Left renal cortex interstitium (tissue), 4 donors: ENCODE results near the gene PIK3CB. TPM values are rescaled to one million over a fixed set of nuclear protein-coding genes. Genes with fewer than 3 reads are reported as not detected.
A peak's percentile ranks its signal among the peaks of the same experiment; 100 is the strongest.
"Not testable (repeated sequence)": the region's sequence is repeated elsewhere in the genome, so short reads cannot be mapped to it uniquely, and the experiment has no call there.

ENCODE experiments used
- DNase-seq, 4 donors: peaks; one replicate each; pipeline ENCODE4 v3.0.0-alpha.2; 2013; ENCODE audit warnings: low read depth in 4 of 4, low spot score in 2 of 4, missing footprints in 1 of 4
- polyA plus RNA-seq, 4 donors: library from polyadenylated mRNA; unstranded; fragments of 120-200 nt; gene quantifications; one replicate each; pipeline ENCODE4 v1.2.1, GENCODE V29; 2013; ENCODE audit not compliant: insufficient read length in 4 of 4

PIK3CB gene
- polyA plus RNA-seq, 4 donors, result 27.4 to 33.2 (median 29.7) TPM

DNA sequence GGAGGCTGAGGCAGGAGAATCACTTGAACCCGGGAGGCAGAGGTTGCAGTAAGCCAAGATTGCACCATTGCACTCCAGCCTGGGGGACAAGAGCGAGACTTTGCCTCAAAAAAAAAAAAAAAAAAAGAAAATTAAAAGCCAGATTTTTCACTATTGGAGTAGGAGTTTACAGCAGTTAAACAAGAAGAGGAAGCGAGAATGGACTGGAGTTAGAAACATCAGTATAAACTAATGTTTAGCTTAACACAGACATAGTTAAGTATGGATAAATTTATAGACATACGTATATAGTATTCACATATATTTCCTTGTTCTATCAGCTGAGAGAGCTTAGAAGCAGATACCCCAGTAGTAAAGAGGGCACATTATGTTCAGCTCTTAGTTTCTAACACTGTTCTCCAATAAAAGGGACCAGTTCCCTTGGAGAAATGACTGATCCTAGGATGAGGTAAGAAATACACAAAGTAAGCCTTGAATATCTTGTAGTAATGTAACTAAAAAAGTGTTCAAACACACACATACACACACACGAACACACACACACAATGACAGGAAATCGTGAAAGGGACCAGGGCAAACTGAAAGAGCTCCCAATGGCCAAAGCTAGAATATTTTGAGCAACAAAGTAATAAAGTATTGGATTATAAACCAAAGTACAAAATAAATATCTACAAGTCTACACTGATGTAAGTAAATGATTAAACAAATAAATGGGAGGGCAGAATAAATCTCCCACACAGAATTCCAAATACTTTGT is 25.1 kb downstream of the PIK3CB start:
- no peak for DNase-seq

GRCh38 chr3:138806376-138807080 is 28.2 kb downstream of the PIK3CB start:
- DNase-seq, result no peak

GRCh38 chr3:138803006-138803653 is 31.6 kb downstream of the PIK3CB start:
- no peak for DNase-seq

- DNase-seq, result not testable (repeated sequence)
Measured at GRCh38 chr3:138802223-138802622, 32.5 kb downstream of the PIK3CB start.

DNA sequence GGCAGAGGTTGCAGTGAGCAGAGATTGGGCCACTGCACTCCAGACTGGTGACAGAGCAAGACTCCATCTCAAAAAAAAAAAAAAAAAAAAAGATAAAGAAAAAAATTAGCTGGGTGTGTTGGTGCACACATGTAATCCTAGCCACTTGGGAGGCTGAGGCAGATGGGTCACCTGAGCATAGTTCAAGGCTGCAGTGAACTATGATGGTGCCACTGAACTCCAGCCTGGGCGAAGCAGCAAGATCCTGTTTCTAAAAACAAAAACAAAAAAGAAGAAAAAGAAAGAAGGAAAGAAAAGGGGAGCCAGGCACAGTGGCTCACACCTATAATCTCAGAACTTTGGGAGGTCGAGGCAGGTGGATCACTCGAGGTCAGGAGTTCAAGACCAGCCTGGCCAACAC is 32.9 kb downstream of the PIK3CB start:
- no peak for DNase-seq

- no peak for DNase-seq
Measured at GRCh38 chr3:138800248-138800647, 34.5 kb downstream of the PIK3CB start.

GRCh38 chr3:138799822-138800221 is 34.9 kb downstream of the PIK3CB start:
- no peak for DNase-seq

- no peak for DNase-seq
Measured at GRCh38 chr3:138797508-138798038, 37.2 kb downstream of the PIK3CB start.

DNA sequence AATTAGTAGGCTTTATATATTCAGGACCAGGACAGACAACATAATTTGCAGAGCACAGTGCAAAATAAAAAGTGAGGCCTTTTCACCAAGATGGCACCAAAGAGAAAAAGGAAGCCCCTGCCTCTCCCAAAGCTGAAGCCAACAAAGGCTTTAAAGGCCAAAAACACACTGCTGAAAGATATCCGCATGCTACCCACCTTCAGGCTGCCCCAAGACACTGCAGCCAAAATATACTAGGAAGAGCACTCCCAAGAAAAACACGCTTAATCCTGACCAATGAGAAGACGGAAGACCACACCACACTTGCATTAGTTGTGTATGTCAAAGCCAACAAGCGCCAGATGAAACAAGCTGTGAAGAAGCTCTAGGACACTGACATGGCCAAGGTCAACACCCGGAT is 38.0 kb downstream of the PIK3CB start:
- DNase-seq, result no peak

- DNase-seq, result no peak
Measured at GRCh38 chr3:138786788-138787271, 47.9 kb downstream of the PIK3CB start.

DNA sequence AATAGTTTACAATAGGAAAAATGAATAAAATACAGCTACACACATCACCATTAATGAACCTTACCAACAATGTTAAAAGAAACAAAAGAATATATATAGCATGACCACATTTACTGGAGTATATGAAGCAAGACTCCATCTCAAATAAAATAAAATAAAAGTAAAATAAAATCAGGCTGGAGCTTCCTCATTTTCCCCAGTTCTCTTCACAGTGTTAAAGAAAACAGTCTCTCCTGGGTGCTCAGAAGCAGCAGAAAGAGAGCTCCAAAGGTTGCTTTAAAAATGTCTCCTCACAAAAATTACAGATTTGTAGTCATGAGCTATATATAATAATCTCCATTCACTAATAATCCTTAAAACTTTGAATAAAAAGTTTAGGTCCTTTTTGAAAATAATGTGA is 48.8 kb downstream of the PIK3CB start:
- no peak for DNase-seq

DNA sequence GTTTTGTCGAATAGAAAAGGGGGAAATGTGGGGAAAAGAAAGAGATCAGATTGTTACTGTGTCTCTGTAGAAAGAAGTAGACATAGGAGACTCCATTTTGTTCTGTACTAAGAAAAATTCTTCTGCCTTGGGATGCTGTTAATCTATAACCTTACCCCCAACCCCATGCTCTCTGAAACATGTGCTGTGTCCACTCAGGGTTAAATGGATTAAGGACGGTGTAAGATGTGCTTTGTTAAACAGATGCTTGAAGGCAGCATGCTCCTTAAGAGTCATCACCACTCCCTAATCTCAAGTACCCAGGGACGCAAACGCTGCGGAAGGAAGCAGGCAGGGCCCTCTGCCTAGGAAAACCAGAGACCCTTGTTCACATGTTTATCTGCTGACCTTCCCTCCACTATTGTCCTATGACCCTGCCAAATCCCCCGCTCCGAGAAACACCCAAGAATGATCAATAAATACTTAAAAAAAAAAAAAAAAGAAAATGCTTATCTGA is 49.3 kb downstream of the PIK3CB start:
- DNase-seq, result not testable (repeated sequence)

- no peak for DNase-seq
Measured at GRCh38 chr3:138782755-138783154, 52.0 kb downstream of the PIK3CB start.

GRCh38 chr3:138781012-138781470 is 53.7 kb downstream of the PIK3CB start:
- DNase-seq, result no peak

DNA sequence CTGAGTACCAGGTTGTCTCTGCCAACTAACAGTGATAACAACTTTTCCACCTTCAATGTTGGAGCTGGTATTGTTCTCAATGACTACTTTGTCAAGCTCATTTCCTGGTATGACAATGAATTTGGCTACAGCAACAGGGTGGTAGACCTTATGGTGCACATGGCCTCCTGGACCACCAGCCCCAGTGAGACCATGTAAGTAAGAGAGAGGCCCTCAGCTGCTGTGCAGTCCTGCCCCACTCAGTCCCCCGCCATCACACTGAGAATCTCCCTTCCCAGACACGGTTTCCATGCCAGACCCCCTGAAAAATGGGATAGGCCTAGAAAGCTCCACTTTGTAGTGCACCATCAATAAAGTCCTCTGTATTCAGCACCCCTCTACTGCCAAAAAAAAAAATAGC is 56.1 kb downstream of the PIK3CB start:
- no peak for DNase-seq

DNA sequence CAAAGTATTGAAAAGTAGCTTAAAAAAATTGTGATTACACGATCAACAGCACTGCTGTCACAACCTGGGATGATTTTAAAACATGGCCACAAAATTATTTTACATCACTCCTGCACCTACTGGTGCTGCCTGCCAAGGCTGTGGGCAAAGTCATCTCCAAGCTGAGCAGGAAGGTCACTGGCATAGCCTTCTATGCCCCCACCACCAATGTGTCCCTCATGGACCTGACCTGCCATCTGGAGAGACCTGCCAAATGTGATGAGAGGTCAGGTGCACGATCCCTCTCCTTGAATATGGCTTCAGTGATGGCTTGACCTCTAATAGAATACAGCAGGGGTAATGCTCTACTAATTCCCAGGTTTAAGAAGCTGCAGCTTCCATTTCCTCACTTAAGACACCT is 57.8 kb downstream of the PIK3CB start:
- DNase-seq, result no peak

DNA sequence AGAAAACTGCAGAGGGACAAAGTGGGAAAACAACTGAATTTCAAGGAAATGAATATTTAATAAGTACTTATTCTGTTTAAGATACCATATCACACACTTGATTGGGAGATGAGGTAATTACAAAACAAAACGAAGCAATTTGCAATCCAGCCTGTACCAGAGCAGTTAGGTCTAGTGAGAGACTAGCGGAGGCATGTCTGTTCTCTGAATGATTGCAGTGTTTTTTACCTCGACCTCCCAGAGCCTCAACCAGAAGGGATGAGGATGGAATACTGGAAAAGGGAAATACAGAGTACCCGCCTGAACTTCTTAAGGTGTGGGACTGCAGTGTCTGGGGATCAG is 59.5 kb downstream of the PIK3CB start:
- DNase-seq, result no peak

- DNase-seq, result peak; percentile 13 to 61 (median 34)
Measured at GRCh38 chr3:138774529-138775253, 60.0 kb downstream of the PIK3CB start.

GRCh38 chr3:138771585-138771984 is 63.1 kb downstream of the PIK3CB start:
- no peak for DNase-seq

GRCh38 chr3:138769616-138770015 is 65.1 kb downstream of the PIK3CB start:
- DNase-seq, result no peak
